ENCODE data around the gene RILPL2.
A peak's percentile ranks its signal among the peaks of the same experiment; 100 is the strongest.
"Not testable (repeated sequence)": the region's sequence is repeated elsewhere in the genome, so short reads cannot be mapped to it uniquely, and the experiment has no call there.

The RILPL2 gene

DNA sequence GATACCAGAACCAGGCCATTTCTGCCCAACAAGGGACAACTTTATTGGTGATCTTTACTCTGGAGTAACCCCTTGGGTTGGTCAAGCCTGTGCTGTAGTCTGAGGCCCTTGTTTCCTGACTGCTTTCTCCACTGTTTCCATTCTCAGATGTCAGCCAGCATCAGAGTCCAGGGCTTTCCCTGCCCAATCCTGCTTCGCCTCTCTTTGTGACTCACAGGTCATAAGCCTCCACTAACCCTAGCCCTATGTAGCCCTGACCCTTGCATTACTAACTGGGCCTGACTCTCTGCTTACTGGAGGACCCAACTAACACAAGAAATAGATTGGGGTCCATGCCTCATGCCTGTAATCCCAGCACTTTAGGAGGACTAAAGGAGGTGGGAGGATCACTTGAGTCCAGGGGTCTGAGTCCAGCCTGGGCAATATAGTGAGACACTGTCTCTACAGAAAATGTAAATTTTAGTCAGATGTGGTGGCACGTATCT lies 12.8 kb upstream of the RILPL2 start:
- peak; percentile 89 for DNase-seq

GRCh38 chr12:123446333-123446713 lies 9.8 kb upstream of the RILPL2 start:
- no peak for DNase-seq

GRCh38 chr12:123445388-123446332 lies 9.2 kb upstream of the RILPL2 start:
- no peak for DNase-seq

GRCh38 chr12:123444092-123445026 lies 7.9 kb upstream of the RILPL2 start:
- DNase-seq = peak; percentile 92

DNA sequence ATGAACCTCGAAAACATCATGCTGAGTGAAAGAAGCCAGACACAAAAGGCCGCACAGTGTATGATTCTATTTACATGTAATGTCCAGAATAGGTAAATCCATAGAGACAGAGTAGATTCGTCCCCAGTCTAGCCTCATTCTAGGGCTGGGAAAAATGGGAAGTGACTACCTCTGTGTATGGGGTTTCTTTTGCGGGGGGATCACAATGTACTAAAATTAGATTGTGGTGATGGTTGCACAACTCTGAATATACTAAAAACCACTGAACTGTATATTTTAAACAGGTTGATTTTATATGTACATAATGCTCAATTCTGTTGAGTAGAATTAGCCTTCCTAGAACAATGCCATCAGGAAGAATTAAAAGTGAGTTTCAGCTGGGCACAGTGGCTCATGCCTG lies 6.3 kb upstream of the RILPL2 start:
- no peak for DNase-seq

DNA sequence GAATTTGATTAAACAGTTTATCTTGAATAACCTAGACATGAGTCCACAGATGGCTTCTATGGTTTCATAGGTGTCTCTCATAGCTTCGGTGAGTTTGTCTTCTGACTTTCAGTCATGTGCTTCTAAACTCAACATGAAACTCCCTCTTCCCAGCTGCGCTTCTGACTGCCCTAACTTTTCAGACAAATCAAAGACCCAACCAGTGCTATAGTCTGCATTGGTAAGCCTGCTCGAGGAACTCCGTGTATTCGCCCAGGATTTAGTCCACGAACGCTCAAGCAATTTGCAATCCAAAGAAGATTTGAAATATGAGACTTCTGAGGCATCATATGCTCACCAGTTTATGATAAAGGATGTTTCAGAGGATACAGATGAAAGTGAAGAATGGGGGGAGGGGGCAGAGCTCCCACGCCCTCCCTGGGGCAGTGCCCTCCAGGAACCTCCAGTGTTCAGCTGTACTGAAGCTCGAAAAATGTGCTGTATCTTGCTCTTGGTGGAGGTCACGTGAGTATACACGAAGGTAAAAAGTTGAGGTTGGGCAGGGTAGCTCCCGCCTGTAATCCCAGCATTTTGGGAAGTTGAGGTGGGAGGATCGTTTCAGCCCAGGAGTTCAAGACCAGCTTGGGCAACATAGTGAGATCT lies 5.2 kb upstream of the RILPL2 start:
- no peak for DNase-seq

- no peak for DNase-seq
These were observed 858 bp downstream of the RILPL2 start for GRCh38 chr12:123435636-123436016.

- DNase-seq = no peak
These were observed 2.9 kb downstream of the RILPL2 start for GRCh38 chr12:123433615-123434014.

GRCh38 chr12:123431951-123432817 lies 4.3 kb downstream of the RILPL2 start:
- peak; percentile 95 for DNase-seq

- DNase-seq = not testable (repeated sequence)
These were observed 7.4 kb downstream of the RILPL2 start for GRCh38 chr12:123429101-123429500.

GRCh38 chr12:123428591-123428990 lies 7.9 kb downstream of the RILPL2 start:
- DNase-seq = no peak

DNA sequence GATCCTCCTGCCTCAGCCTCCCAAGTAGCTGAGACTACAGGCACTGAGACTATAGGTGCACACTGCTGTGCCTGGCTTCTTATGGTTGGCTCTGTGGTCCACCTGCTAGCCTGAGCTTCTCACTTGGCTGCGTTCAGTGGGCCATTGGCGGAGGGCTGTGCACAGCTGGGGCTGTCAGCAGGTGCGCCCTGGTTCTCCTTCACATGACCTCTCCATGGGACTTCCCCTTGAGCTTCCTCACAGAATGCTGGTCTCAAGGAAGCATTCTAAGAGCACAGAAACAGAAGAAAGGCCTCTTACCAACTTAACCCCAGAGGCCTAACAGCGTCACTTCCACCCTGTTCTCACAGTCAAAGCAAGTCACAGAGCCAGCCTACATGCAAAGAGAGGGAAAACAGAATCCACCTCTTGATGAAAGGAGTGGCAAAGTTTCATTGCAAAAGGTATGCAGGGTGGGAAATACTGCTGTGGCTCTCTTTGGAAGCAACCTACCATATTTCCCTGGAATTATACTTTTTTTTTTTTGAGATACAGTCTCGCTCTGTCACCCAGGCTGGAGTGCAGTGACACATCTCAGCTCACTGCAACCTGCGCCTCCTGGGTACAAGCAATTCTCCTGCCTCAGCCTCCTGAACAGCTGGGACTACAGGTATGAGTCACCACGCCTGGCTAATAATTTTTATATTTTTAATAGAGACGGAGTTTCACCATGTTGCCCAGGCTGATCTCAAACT lies 9.3 kb downstream of the RILPL2 start:
- no peak for DNase-seq

DNA sequence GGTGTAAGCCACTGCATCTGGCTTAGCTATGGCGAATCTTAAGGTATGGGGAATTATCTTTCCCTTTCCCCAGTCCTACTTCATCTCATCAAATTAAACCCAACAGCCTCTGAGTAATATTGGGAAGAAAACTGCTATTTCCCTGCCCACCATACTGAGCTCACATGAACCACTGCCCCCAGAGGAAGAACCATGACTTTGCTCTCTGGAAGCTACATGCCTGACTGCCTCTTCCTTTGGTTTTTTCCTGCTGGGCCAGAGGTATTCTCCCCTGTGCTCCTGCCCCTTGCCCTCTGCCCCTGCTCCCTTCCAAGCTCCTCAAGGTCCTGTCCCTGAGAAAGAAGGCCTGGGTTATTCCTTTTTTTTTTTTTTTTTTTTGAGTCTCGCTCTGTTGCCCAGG lies 15.2 kb downstream of the RILPL2 start:
- DNase-seq = no peak

DNA sequence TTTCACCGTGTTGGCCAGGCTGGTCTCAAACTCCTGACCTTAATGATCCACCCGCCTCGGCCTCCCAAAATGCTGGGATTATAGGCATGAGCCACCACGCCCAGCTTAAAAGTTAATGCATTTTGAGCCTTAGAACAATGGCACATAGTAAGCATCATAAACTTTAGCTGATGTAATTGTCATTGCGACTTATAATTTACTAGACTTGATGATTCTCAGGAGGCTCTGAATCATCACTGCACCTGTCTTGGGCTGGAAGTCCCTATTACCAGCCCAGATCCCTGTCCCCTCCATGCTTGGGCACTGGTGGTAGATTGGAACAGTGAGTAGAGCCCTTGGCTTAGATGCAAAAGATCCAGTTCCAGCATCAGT lies 26.5 kb downstream of the RILPL2 start:
- no peak for DNase-seq

DNA sequence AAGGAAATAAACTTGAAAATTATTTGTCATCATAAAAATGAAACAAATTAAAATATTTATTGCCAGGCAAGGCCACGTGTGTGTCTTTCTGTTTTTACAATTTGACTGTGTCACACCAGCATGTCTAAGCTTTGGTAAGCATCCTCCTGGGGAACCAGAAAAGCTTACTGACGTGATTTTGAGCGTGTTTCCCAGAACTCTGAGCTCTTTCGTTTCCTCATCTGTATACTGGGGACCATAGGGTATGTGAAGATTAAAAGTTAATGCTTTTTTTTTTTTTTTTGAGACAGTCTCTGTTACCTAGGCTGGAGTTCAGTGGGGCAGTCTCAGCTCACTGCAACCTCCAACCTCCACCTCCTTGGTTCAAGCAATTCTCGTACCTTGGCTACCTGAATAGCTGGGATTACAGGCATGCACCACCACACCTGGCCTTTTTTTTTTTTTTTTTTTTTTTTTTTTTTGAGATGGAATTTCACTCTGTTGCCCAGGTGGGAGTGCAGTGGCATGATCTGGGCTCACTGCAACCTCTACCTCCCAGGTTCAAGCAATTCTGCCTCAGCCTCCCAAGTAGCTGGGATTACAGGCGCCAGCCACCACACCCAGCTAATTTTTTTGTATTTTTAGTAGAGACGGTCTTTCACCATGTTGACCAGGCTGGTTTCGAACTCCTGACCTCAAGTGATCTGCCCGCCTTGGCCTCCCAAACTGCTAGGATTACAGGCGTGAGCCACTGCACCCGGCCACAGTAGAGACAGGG lies 27.0 kb downstream of the RILPL2 start:
- not testable (repeated sequence) for DNase-seq

DNA sequence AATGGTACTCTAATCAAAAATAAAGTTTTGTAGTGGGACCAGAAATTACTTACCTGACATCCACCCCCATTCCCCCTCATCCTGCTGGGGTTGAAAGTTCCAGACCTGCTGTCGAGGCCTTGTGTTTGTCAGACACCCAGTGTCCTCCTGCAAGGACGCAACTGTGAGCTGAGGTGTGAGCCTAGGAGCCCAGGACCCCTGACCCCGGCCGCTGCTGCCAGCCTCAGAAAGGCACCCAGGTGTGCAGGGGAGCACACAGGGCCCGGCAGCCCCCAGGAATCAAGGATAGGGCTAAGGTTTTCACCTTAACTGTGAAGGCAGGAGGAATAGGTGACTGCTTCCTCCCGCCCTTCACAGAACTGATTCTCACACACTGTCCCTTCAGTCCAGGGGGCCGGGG lies 27.9 kb downstream of the RILPL2 start:
- DNase-seq = not testable (repeated sequence)

GRCh38 chr12:123407934-123408333 lies 28.6 kb downstream of the RILPL2 start:
- not testable (repeated sequence) for DNase-seq

- not testable (repeated sequence) for DNase-seq
These were observed 29.2 kb downstream of the RILPL2 start for GRCh38 chr12:123407269-123407668.

- DNase-seq = no peak
These were observed 31.9 kb downstream of the RILPL2 start for GRCh38 chr12:123404581-123404980.

Measured in inflammatory macrophage treated with lipopolysaccharide for 4 hours (primary cell).